ENCODE data around the gene HOXA11. TPM values are rescaled to one million over a fixed set of nuclear protein-coding genes. Genes with fewer than 3 reads are reported as not detected.
A peak's percentile ranks its signal among the peaks of the same experiment; 100 is the strongest.

HOXA11 gene
- total RNA-seq, 2 donors from 2014 or later: not detected

- Histone ChIP-seq H3K36me3 (no peaks in the 10 kb centered on the region), H3K9me3 (no peaks in the 10 kb centered on the region), H3K4me1 (peaks cover 0 to 10% of the 10 kb centered on the region in 2 donors), H3K4me3 (no peak overlapping the region), H3K27me3 (peaks cover 21 to 28% of the 10 kb centered on the region in 2 donors), H3K27ac (no peak overlapping the region)
- DNase-seq (ENCODE audit: low spot score): no peak
- TF ChIP-seq CTCF (IDR thresholded peaks at IDR 0.05): no peak
Measured at GRCh38 chr7:27133409-27134231, 51.4 kb downstream of the HOXA11 start.

GRCh38 chr7:27132978-27133377, 52.1 kb downstream of the HOXA11 start:
- Histone ChIP-seq H3K4me3 (no peak overlapping the region), H3K9me3 (no peaks in the 10 kb centered on the region), H3K4me1 (peaks cover 0 to 10% of the 10 kb centered on the region in 2 donors), H3K27ac (no peak overlapping the region), H3K36me3 (no peaks in the 10 kb centered on the region), H3K27me3 (peaks cover 21 to 28% of the 10 kb centered on the region in 2 donors)
- no peak for DNase-seq (ENCODE audit: low spot score)
- TF ChIP-seq CTCF (IDR thresholded peaks at IDR 0.05): no peak

GRCh38 chr7:27132214-27132613, 52.8 kb downstream of the HOXA11 start:
- DNase-seq (ENCODE audit: low spot score): no peak
- Histone ChIP-seq H3K27me3 (peaks cover 21 to 28% of the 10 kb centered on the region in 2 donors), H3K9me3 (no peaks in the 10 kb centered on the region), H3K36me3 (no peaks in the 10 kb centered on the region), H3K4me1 (peaks cover 0 to 10% of the 10 kb centered on the region in 2 donors), H3K27ac (no peak overlapping the region), H3K4me3 (no peak overlapping the region)
- no peak for TF ChIP-seq CTCF (IDR thresholded peaks at IDR 0.05)

GRCh38 chr7:27131390-27131819, 53.6 kb downstream of the HOXA11 start:
- Histone ChIP-seq H3K27me3 (peaks cover 16 to 28% of the 10 kb centered on the region in 2 donors), H3K27ac (no peak overlapping the region), H3K9me3 (no peaks in the 10 kb centered on the region), H3K4me3 (peak overlapping the region; percentile 39 to 58), H3K4me1 (peaks cover 0 to 10% of the 10 kb centered on the region in 2 donors), H3K36me3 (no peaks in the 10 kb centered on the region)
- no peak for TF ChIP-seq CTCF (IDR thresholded peaks at IDR 0.05)
- no peak for DNase-seq (ENCODE audit: low spot score)

MicroRNAs within 50 kb of the gene (microRNA counts, 767-probe panel; counts per million panel counts)
- 0 to 1,767 counts per million in 2 donors for microRNA hsa-miR-196b-5p

Small RNA genes within 50 kb of the gene (microRNA-seq; reads per million reads assigned to microRNA genes)
- 31.2 to 36.1 reads per million in 2 donors for gene MIR196B (ENCODE audit: borderline number of aligned reads in 2 of 2, borderline replicate concordance in 1 of 2)

Other genes with a start within 250 kb of the HOXA11 start
- gene HOXA1, start 89.2 kb downstream of the HOXA11 start, total RNA-seq: under 1 TPM in 1 of 2 donors, not detected in 1; 0.20 TPM
- under 1 TPM; 0.16 to 0.33 TPM for gene HOXA2, start 82.5 kb downstream of the HOXA11 start, total RNA-seq
- 1 to 10 TPM in 1 of 2 donors, under 1 TPM in 1; 0.59 to 1.2 TPM for gene HOXA4, start 54.5 kb downstream of the HOXA11 start, total RNA-seq
- gene HOXA5, start 41.6 kb downstream of the HOXA11 start, total RNA-seq: under 1 TPM; 0.24 to 0.96 TPM
- not detected for gene HOXA6, start 37.5 kb downstream of the HOXA11 start, total RNA-seq
- under 1 TPM; 0.28 to 0.30 TPM for gene HOXA3, start 32.6 kb downstream of the HOXA11 start, total RNA-seq
- not detected for gene HOXA7, start 28.6 kb downstream of the HOXA11 start, total RNA-seq
- gene HOXA9, start 19.7 kb downstream of the HOXA11 start, total RNA-seq: not detected
- not detected for gene HOXA10, start 10.9 kb downstream of the HOXA11 start, total RNA-seq
- not detected for gene HOXA13, start 14.9 kb upstream of the HOXA11 start, total RNA-seq
- gene EVX1, start 57.6 kb upstream of the HOXA11 start, total RNA-seq: not detected